AG10803 (cell line): ENCODE results near the gene EPHB1.

Source experiments
- DNase-seq: peaks from one replicate; pipeline ENCODE4 v3.0.0; 2010; ENCODE audit warnings: low read depth
- H3K4me3 ChIP-seq: 2 replicates; pipeline ENCODE4 v1.5.1; 2011; ENCODE audit warnings: mild to moderate bottlenecking, low read length, control low read depth
- TF ChIP-seq, protein P1 (sequence below): conservative IDR thresholded peaks from 2 replicates; pipeline ENCODE4 v1.5.1; 2011; ENCODE audit warnings: mild to moderate bottlenecking, low read length, control low read depth, inconsistent platforms

Gene EPHB1

DNA sequence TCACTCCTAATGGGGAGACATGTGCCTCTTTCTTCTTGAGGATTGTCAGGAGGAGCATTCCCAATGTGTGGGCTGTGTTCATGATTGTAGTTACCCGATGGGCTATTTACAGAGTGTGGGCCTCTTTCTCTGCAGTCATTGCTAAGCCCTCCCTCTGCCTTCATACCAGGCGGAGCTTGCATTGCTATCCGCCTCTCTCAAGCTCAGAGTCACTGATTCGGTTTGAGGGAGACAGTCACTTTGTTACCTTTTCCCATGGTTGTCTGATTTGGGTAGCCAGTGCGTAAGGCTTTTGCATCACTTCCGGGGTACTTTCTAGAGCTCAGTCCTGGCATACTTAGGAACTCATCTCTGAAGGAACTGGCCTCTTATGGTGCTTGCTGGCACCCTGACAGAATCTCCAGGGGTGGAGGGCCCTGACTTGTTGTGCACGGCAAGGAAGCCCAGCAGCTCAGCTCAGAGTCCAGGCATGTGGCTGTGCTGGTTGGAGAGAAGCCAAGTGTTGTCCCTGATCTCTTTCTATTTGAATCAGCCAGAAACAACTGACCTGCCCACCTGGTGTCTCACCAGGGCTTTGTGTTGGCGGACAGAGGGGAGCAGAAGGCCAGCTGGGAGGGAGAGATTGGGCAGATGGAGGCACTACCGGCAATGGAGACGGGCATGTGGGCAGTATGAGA lies 79.8 kb downstream of the EPHB1 start:
- TF ChIP-seq, protein P1, sequence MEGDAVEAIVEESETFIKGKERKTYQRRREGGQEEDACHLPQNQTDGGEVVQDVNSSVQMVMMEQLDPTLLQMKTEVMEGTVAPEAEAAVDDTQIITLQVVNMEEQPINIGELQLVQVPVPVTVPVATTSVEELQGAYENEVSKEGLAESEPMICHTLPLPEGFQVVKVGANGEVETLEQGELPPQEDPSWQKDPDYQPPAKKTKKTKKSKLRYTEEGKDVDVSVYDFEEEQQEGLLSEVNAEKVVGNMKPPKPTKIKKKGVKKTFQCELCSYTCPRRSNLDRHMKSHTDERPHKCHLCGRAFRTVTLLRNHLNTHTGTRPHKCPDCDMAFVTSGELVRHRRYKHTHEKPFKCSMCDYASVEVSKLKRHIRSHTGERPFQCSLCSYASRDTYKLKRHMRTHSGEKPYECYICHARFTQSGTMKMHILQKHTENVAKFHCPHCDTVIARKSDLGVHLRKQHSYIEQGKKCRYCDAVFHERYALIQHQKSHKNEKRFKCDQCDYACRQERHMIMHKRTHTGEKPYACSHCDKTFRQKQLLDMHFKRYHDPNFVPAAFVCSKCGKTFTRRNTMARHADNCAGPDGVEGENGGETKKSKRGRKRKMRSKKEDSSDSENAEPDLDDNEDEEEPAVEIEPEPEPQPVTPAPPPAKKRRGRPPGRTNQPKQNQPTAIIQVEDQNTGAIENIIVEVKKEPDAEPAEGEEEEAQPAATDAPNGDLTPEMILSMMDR = no peak
- H3K4me3 ChIP-seq = no peak overlapping the region
- peak; percentile 8 for DNase-seq

DNA sequence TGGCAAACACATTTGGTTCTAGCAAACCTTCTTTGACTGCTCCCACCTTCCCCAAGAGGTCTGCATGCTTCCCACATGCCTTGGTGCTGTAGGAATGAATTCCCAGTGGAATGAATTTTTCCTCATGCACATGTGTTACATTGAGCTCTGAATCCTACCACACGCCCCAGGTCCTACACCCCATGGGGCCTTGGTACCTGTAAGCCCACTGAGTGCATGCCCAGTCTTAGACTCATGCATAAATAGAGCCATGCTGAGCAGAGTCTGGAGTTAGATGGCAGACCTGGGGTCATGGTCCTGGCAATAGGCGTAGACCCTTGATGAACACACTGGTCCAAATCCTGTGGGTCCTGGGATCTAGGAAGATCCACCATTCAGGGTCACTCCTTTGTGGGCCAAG lies 81.8 kb downstream of the EPHB1 start:
- H3K4me3 ChIP-seq = no peak overlapping the region
- TF ChIP-seq, protein P1 = no peak
- DNase-seq = no peak

DNA sequence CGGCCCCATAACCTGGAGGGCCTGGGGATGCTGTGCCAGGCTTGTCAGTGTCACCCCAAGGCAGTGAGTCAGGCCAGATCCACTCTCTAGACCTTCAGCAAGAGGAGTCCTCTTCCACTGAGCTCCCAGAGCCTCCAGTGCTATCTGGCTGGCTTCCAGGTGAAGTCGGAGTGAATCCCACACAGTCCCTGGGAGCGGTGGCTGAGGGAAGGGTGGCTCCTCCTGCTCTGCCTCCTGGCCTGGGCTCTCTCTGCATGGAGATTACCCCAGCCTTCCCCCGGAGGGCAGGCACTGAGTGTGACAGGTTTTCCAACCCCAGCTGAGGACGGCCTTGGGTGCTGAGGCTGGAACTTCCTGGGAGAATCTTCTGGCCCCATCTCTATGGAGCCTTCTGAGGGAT lies 82.7 kb downstream of the EPHB1 start:
- DNase-seq = no peak
- TF ChIP-seq, protein P1 = no peak
- H3K4me3 ChIP-seq = no peak overlapping the region

DNA sequence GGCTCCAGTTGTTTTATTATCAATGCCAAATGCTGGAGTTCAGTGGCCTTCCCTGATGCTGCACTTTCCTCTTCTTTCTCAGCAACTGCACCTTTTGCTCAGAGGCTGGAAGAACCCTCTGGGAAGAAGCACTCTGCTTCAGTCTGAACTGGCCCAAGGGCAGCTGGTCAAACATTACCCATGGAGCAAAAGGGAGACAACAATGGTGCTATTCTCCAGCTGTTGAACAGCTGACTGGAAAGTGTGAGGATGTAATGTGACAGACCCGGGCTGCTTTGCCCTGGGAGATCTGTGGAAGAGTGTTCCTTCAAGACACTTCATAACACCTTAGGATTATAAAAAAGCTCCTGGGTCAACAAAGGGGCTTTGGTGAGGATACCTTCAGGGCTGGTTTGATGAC lies 84.9 kb downstream of the EPHB1 start:
- no peak overlapping the region for H3K4me3 ChIP-seq
- DNase-seq = no peak
- TF ChIP-seq, protein P1 = no peak

DNA sequence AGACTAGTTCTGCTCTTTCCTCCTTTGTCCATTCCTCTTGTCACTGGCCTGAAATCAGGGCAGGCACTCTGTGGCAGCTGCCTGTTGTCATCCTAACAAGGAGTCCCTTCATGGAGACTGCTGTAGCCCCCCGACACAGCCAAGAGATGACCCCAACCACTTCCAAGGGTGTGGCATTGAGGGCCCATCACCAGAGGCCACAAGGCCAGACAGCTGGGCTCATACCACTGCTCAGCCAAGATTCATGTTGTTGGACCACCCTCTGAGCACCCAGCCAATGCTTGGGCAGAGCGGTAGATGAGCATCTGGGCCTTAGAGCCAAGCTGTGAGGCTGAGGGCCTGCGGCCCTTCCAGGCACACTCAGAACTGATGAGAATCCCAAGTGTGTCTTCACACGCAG lies 85.4 kb downstream of the EPHB1 start:
- DNase-seq = no peak
- TF ChIP-seq, protein P1 = no peak

DNA sequence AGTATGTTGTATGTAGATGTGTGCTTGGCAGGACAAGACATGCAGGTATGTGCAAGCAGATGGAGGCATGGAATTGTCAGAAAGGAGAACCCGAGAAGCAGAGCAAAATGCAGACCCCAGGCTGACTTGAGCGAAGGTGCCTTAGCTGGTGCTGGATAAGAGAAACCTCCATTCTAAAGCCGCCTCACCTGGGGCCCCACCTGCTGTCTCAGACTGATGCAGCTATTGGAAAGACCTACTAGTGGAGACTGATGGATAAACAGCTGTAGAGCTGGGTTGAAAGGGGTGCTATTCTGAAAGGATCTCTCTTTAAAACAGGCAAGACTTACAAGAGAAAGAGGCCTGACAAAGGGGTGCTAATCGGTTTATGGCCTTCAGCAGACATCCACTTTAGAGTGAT lies 86.2 kb downstream of the EPHB1 start:
- DNase-seq = no peak
- H3K4me3 ChIP-seq = no peak overlapping the region
- TF ChIP-seq, protein P1 = no peak

More for the DNA sequence above, 85.4 kb downstream of the EPHB1 start:
- no peak overlapping the region for H3K4me3 ChIP-seq

DNA sequence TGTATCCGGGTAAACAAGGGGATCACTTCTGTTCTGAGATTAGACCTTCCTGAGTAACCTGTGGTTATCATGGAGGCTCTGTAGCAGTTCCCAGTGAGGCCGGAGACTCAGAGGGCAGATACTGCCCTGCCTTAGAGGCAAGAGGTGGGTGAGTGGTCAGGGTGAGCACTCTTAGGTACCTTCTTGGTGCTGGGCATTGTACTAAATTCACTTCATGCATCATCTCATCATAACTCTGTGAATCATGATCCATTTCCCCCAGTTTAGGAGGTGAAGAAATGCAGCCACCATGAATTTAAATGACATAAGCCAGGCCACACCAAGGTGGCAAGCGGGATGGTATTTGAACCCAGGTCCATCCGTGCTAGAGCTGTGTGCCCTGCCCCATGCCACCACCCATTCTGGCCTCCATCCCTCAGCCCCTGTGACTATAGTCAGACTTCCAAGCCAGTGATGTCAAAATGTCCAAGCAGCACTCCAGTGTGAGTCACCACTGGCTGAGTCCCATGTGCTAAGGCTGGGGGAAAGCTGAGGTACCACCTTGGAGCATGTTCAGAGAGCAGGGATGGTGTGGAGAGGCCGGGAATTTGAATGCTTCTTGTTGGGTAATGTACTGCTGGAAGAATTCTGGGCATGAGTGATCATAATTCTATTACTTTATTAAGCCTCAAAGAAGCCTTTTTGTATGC lies 88.8 kb downstream of the EPHB1 start:
- no peak overlapping the region for H3K4me3 ChIP-seq
- TF ChIP-seq, protein P1 = no peak
- peak; percentile 61 for DNase-seq
